Measurements from ENCODE around the gene SOD2.
"Not testable (repeated sequence)": the region's sequence is repeated elsewhere in the genome, so short reads cannot be mapped to it uniquely, and the experiment has no call there.

The SOD2 gene

DNA sequence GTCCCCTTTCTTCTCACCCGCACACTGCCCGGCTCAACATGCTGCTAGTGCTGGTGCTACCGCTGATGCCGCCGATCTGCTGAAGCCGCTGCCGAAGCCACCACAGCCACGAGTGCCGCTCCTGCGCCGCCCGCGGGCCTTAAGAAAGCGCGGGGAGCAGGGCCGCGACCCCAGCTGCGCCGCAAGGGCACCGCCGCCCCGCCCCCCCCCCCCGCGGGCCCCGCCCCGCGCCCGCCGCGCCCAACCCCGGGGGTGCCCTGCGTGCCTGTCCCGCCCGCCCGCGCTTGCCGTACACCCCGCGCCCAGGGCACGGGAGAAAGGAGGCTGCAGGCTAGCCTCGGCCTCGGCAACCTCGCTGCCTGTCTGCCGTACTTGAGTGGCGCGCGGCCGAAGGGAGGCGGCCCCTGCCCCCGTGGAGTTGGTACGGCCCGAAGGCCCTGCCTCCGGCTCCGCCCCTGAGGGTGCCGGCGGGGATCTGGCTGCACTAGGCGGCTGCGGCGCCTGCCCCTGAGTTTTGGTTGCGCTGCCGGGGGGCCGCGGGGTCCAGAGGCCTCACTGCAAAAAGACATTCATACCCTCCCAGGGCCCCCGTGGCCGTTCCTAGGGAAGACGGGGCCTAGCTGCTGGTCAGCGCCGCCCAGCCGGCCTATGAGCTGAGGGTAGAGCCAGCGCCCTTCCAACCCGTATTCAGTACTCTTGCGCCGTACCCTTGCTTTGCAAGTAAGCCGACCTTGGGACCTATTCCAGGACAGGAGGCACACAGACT is at the start of gene SOD2:
TSS of gene SOD2 (minus strand) at position 114 of the 766 bp plus-strand sequence. CDS start at position 40, 74 bp downstream.
- DNase-seq: peak; percentile 82

DNA sequence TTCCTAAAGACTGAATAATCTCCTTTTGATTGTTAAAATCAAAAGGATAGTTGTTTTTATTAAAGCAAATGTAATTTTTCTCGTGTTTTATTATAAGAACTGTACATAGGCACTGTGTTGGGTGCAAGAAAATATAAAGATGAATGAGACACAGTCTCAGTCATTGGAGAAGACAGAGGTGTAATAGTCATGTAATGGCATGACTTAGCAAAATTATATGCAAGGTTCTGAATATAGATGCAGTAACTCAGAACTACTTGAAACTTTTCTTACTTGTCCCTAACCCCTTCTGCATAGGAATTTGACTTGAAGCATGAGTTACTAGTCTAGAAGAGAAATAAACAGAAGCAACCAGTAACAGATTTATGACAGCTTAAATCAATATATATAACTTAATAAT is 49.1 kb upstream of the SOD2 start:
- no peak for DNase-seq

DNA sequence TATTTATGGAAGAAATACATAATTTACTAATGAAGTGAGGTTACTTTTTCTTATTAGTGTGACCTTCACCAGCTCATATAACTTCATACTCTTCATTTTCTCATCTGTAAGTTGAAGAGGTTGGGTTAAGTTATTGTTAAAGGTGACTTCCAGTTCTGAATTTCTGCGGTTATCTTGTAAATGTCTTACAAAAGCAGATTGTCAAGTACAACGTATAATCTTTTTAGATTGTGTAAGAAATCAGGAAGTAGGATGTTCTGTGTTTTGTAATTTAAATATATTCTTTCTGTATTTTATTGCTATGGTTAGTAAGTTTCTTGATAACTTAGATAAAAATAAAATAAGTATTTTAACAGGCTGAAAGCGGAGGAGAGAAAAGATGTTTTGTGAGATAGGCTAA is 46.3 kb upstream of the SOD2 start:
- DNase-seq: no peak

DNA sequence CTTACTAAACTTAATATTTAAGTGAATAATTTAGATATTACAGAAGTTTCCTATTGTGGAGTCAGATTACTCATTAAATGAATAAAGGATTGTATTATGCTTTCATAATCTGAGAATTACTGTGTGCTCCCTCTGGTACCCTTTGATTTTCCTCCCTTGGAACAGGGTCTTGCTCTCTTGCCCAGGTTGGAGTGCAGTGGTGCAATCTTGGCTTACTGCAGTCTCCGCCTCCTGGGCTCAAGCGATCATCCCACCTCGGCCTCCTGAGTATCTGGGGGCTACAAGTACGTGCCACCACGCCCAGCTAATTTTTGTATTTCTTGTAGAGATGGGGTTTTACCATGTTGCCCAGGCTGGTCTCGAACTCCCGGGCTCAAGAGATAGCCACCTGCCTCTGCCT is 43.9 kb upstream of the SOD2 start:
- DNase-seq: no peak

DNA sequence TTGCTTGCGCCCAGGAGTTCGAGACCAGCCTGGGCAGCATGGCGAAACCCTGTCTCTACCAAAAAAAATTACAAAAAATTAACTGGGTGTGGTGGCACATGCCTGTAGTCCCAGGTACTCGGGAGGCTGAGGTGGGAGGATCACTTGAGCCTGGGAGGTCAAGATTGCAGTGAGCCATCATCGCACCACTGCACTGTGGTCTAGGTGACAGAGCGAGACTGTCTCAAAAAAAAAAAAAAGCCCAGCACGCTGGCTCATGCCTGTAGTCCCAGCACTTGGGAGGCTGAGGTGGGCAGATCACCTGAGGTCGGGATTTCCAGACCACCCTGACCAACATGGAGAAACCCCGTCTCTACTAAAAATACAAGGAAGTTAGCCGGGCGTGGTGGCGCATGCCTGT is 40.4 kb upstream of the SOD2 start:
- DNase-seq: not testable (repeated sequence)

DNA sequence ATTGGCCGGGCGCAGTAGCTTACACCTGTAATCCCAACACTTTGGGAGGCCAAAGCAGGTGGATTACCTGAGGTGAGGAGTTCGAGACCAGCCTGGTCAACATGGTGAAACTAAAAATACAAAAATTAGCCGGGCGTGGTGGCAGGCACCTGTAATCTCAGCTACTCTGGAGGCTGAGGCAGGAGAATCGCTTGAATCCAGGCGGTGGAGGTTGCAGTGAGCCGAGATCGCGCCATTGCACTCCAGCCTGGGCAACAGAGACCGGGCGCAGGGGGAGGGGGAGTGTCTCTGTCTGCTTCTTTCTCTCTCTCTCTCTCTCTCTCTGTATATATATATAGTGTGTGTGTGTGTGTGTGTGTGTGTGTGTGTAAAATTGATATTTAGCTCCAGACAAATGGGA is 39.5 kb upstream of the SOD2 start:
- not testable (repeated sequence) for DNase-seq

DNA sequence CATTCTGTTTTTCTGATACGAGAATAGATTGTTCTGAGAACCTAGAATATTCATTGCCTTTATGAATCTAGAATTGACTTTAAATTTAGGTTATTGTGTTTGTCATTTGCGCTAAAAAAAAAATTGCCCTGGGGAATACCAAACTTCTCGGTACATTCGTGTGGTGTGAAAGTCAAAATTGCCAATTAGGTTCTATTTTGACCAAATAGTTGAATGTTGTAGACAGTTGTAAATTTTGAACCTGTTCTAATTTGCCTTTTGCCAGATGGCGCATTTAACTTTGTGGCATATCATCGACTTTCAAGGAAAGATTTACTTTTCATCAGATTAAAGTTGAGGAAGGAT is 37.3 kb upstream of the SOD2 start:
- no peak for DNase-seq

DNA sequence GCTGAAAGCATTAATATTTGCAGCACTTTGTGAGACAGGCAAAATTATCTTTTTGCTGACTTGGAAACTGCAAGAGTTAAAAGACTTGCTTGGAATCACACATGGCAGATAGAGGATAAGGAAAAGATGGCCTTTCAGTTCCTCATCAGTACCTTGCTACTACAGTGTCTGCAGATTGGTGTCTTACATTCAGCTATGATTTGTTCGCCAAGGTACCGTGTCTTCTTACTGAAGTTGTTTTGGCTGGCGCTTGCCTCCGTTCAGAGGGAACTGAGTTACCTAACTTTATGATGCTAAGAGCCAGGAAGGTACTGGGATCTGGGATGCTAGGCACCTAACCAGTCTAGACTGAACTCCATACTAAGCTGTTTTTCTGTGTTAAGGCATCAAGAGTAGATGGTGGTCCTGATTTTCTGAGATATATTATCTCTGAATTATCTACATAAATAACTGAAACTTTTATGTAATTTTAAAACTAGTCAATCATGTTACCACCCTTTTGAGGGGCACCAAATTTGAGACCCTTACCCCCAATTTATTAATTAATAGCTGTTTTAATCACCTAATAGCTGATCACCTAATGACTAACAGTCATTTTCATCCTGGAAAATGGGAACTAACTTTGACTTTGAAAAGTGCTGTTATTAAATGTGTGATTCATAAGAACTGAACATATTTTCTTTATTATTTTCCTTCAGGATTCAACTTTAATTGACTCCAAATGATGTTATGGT is 36.7 kb upstream of the SOD2 start:
- DNase-seq: no peak

DNA sequence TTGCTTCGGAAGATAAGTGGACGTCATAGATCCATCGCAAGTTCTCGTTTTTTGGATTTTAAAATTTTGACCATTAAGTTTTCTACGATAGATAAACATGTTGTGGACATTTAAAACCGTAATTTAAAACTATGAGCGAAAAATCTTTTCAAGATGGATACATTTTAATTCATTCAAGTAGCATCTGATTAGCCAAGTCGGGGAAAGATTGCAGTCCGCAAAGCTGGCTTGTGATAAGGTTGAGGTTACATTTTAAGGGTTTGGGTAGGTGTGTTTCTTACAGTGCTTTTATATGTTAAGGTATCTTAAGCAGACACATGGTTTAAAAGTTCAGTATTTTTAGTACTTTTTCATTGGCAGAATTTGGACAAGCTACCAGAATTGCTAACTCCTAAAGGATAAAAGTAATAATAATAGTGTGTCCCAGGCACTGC is 35.5 kb upstream of the SOD2 start:
- peak; percentile 14 for DNase-seq

DNA sequence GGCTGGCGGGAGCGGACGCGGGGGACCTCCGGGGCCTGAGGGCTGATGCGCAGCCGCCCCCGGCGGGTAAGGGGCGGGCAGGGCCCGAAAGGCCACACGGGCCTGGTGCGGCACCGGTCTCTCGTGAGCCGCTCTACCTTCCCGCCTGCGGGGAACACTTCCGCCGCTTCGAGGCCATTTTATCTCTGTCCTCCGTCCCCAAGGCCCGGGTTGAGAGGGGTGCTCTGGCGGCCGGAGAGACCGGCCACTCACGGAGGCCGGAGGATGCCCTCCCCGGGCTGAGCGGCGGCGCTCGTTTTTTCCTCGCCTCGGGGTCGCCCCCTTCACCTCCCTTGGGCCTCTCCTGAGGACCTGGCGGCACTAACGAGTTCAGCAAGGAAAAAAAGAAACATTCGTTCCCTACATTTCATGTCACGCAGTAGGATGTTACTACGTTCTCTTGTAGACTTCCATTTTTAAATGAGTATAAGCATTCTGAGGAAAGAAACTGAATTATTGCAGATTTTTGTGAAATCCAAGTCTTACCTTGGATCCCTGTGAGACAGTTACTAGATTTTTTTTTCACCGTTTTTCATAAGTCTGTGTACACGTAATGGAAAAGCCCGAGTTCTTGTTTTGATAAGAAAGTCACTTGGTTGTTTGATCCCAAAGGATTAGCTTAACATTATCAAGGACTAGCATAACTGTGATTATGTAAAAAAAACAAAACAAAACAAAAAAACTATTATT is 34.8 kb upstream of the SOD2 start:
- peak; percentile 32 for DNase-seq

DNA sequence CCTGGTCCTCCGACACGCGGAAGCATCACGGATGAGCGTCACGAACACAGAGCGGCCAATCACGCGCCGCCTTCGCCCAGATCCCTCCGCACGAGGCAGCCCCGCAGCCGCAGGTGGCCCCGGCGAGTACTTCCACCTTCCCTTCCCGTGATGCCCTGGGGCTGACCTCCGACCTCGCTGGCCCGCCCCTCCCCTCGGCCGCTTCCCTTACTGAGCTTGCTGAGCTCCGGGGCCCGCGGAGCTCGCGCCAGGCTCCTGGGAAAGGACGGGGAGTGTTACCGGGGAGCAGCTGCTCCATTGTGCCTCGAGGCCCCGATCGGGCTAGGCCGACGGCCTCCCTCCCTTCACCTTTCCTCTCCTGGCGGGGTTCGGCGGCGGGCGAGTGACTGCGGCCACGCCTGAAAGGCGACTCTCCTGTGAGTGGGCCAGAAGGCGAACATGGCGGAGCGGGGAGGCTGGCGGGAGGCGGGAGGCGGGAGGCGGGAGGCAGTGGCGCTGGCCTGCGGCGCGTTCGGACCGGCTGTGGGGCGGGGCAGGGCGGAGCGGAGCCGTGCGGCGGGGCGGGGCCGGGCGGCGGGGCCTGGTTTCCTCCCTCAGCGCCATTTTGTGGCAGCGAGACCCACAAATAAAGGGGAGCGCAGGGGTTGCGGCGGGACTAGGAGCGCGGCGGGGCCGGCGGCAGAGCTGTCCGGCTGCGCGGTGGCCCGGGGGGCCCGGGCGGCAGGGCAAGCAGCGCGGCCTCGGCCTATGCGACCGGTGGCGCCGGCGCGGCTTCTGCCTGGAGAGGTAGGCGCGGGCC is 34.1 kb upstream of the SOD2 start, which contains the start of gene WTAP:
TSS of gene WTAP (plus strand) at position 589 of the 799 bp plus-strand sequence. CDS start 8,760 bp downstream, outside the sequence.
- peak; percentile 98 for DNase-seq

DNA sequence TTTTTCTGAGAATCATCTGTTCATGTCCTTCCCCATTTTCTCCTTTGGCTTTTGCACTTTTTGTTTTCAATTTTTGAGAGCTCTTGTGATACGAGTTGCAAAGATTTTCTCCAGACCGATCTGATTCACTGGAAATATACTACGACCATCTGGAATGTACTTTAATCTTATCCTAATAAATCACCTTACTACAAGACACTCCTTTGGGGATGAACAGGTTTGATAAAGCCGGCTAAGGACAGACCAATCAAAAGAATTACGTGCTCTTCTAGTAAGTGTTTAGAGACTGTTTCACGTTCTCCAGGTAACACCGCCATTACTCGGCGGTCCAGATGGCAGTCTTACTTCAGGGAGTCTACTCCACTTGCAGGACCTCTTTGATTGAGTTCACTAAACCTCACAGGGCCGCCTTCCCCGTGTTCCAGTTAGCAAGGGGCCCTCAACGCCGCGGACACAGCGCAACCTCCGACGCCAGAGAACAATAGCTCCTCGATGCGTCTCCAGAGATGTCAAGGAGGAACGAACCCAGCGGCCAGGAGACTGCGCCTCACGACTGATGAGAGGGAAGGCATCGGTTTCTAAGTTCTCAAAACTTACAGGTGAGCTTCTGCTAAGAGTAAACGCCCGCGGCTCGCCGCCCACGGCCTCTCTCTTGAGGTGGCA is 33.3 kb upstream of the SOD2 start:
- DNase-seq: no peak

DNA sequence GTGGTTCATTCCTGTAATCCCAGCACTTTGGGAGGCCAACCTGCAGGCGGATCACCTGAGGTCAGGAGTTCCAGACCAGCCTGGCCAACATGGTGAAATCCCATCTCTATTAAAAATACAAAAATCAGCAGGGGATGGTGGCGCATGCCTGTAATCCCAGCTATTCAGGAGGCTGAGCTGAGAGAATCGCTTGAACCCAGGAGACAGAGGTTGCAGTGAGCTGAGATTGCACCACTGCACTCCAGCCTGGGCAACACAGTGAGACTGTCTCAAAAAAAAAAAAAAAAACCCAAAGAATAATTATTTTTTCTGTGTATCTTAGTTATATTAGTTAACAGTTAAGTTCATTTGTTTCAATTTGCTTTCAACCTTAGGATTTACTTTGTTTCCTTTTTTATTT is 32.2 kb upstream of the SOD2 start:
- DNase-seq: not testable (repeated sequence)

DNA sequence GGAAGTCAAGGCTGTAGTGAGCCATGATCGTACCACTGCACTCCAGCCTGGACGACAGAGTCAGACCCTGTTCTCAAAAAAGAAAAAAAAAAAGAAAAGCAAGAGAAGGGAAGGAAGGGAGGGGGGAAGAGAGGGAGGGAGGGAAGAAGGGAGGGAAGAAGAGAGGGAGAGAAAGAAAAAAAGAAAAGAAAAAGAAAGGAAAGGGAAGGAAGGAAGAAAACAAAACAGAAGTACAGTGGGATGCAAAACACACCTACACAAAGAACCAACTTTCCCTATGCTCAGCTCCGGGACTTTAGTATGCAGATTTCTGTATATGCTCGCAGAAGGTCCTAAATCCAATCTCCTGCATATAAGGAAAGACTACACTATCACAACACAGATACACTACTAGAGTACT is 31.7 kb upstream of the SOD2 start:
- no peak for DNase-seq

DNA sequence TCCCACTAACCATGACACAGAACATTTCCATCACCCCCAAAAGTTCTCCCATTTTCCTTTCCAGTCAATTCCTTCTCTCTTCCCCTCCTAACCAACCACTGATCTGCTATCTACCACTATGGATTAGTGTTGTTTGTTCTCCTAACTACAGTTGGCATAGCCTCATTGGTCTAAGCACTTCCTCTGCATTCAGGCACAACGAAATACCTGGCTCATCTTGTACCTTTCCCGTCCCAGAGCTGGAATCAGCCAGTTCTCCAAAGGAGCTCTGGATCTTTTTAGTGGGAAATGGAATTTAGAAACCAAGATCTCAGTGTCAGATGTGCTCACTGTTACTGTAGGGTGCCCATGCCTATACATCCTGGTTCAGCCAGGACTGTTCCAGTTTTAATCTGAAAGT is 30.2 kb upstream of the SOD2 start:
- no peak for DNase-seq

DNA sequence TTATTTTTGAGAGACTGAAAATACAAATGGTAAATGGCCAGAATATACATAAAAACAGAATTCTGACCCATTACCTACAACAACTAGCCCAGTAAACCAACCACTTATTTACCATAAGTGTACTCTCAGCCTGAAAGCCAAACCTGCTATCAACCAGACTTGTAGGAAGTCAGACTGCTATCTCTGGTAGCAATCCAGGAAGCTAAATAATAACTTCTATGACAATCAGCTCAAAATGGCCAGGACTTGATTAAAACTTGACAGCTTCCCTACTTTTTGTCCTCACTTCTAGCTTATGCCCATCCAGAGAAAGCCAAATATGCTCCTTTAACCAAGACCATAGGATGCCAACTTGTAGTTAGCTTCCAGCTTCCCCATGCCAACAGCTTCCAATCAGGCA is 29.6 kb upstream of the SOD2 start:
- no peak for DNase-seq

DNA sequence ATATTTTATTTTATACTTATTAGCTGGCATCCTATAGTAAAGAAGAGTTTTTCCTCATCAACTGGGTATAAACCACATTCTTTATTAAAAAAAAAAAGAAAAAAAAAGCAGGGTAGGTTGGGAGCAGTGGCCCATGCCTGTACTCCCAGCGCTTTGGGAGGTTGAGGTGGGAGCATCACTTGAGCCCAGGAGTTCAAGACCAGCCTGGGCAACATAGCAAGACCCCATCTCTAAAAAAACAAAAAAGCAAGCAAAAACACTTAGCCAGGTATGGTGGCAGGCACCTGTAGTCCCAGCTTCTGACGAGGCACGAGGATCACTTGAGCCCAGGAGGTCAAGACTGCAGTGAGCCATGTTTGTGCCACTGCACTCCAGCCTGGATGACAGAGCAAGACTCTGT is 28.9 kb upstream of the SOD2 start:
- not testable (repeated sequence) for DNase-seq

DNA sequence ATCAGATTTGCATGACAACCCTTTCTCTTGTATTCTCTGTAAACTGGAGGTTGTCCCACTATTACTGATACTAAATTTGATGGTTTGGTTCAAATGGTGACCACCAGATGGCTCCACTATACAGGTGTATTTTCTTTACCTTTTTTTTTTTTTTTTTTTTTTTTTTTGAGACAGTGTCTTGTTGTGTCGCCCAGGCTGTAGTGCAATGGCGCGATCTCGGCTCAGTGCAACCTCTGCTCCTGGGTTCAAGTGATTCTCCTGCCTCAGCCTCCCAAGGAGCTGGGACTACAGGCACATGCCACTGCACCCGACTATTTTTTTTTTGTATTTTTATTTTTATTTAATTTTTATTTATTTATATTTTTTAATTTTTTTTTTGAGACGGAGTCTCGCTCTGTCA is 27.7 kb upstream of the SOD2 start:
- peak; percentile 68 for DNase-seq

DNA sequence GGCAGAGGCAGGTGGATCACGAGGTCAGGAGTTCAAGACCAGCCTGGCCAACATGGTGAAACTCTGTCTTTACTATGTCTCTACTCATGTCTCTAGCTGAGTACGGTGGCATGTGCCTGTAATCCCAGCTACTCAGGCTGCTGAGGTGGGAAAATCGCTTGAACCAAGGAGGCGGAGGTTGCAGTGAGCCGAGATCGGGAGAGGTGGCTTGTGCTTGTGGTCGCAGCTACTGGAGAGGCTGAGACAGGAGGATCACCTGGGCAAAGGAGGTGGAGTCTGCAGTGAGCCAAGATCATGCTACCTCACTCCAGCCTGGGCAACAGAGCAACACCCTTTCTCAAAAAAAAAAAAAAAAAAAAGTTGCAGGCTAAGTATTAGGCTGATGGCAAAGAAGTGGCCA is 26.2 kb upstream of the SOD2 start:
- DNase-seq: no peak

DNA sequence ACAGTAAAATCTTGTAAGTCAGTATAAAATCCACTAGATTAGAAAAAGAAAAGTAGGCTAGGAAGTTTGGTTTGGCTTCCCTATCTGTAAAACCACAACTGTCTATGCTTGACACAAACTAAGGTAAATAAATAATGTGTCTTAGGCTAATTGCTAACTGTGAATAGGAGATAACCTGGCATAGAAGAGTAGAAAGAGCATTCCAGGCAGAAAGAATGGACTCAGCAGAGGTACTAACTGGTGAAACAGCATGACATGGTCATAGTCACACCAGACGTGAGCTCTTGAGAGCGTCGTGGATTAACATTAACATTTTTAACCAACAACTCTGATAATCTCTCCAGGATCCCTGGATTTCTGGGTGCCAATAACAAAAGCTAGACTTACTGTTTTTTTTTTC is 25.6 kb upstream of the SOD2 start:
- no peak for DNase-seq

DNA sequence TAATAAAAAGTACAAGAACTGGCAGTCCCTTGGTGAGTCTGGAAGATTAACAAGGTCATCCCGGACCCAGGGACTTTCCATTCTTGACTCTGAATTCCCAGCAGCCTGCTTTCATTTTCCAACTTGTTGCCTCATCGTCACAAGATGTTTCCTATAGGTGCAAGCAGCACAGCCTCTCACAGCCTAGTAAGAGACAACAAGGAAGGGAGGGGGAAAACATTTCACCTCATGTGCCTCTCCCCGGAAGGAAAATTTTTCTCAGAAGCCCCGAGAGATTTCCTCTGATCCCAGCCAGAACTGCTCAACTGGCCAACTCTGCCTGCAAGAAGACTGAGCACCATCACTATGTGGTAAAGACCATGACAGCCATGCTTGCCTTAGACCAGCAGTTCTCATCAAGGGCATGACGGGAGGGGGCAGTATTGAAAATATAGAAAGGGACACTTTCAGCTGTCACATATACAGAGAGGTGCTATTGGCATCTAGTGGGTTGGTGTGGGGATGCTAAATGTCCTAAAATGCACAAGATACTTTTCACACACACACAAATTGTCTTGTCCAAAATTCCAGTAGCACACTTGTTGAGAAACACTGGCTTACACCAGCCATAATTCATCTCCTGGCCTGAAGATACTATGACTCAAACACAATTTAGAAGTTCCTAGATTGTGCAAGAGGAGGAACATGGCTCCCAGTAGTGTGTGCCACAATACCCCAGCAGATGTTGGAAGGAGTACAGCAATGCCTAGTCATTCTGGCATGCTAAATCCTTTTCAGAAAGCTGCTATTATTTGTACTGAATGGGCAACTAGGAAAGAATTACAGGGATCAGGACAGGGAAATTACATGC is 23.4 kb upstream of the SOD2 start:
- DNase-seq: no peak
